K562 (cell line): Measurements from ENCODE around the gene PARS2. TPM values are rescaled to one million over a fixed set of nuclear protein-coding genes. Genes with fewer than 3 reads are reported as not detected.

ENCODE experiments used
- ATAC-seq: fragments of 200-7000 bp; cut with Tn5 transposase; 3 replicates; pipeline ENCODE4 v1.9.1; 2020; ENCODE audit warnings: moderate library complexity
- BruUV-seq: library from RNA; stranded (reverse); fragments of 400-500 nt; replicated peaks from 2 replicates; lab custom pipeline; 2021; lab: Mats Ljungman, UMichigan
- CTCF ChIA-PET: fragments of 300-600 bp; formaldehyde crosslinking; extraction: SDS; loops from one replicate; lab custom pipeline; 2021; ENCODE audit warnings: low intra/inter-chr PET ratio; lab: Yijun Ruan, JAX
- POLR2A ChIA-PET: fragments of 300-600, 350-650 bp; sonication (Branson Sonifier 250); formaldehyde crosslinking; extraction: SDS; loops from one replicate; lab custom pipeline; 2021; ENCODE audit warnings: antibody characterized with exemption, inconsistent platforms; lab: Yijun Ruan, JAX
- DNase-seq, 4 experiments: peaks; one replicate each; pipeline versions ENCODE4 v3.0.0 to v3.0.0-alpha.2; 2011 to 2018; ENCODE audit warnings: low spot score in 3 of 4, mixed read lengths in 3 of 4; ENCODE audit errors: extremely low read depth in 1 of 4
- FAIRE-seq: peaks from 2 replicates; lab custom pipeline; 2011; peaks lifted over from hg19 to GRCh38; lab: Jason Lieb, UNC
- H2AFZ ChIP-seq: 2 replicates; pipeline ENCODE4 v1.6.0; 2011; ENCODE audit warnings: low read depth, low read length, control low read depth, inconsistent platforms
- H3K27ac ChIP-seq: fragments of 200-600 bp; 3 replicates; pipeline ENCODE4 v1.8.0; 2011; ENCODE audit warnings: low read depth, mild to moderate bottlenecking, control low read depth, inconsistent platforms, low read length, moderate library complexity, mixed read lengths; ENCODE audit errors: extremely low read depth
- H3K27me3 ChIP-seq, 2 experiments: fragments of 300-600 bp in 1 of 2; 2 replicates in 1 of 2; 3 replicates in 1 of 2; pipeline versions ENCODE4 v1.6.0 to v1.8.0; 2011; ENCODE audit warnings: inconsistent platforms in 2 of 2, low read length in 2 of 2, mild to moderate bottlenecking in 1 of 2, mixed read lengths in 1 of 2, moderate library complexity in 1 of 2; ENCODE audit not compliant: control insufficient read depth in 2 of 2, insufficient read depth in 2 of 2
- H3K36me3 ChIP-seq: fragments of 300-600 bp; 3 replicates; pipeline ENCODE4 v1.8.0; 2011; ENCODE audit warnings: mild to moderate bottlenecking, low read length, inconsistent platforms; ENCODE audit not compliant: control insufficient read depth, insufficient read depth
- H3K4me1 ChIP-seq, 2 experiments: fragments of 200-600 bp in 1 of 2; replicated peaks in 1 of 2; 2 replicates in 1 of 2; 3 replicates in 1 of 2; pipeline versions ENCODE4 v1.5.1 to v1.8.0; 2011; ENCODE audit warnings: inconsistent platforms in 2 of 2, low read length in 2 of 2, mild to moderate bottlenecking in 1 of 2, mixed read lengths in 1 of 2, moderate library complexity in 1 of 2; ENCODE audit not compliant: control insufficient read depth in 2 of 2, insufficient read depth in 2 of 2
- H3K4me2 ChIP-seq: 2 replicates; pipeline ENCODE4 v1.6.1; 2011; ENCODE audit warnings: low read length, control low read depth, inconsistent platforms, mixed read lengths; ENCODE audit not compliant: insufficient read depth
- H3K4me3 ChIP-seq: fragments of 200-600 bp; sonication (generic), shearing (Covaris generic); 2 replicates; pipeline ENCODE4 v1.5.1; 2016; ENCODE audit warnings: control low read depth, inconsistent platforms
- H3K79me2 ChIP-seq: fragments of 200-600 bp; 3 replicates; pipeline ENCODE4 v1.8.0; 2011; ENCODE audit warnings: low read length, inconsistent platforms; ENCODE audit not compliant: control insufficient read depth, insufficient read depth
- H3K9ac ChIP-seq, 2 experiments: 2 replicates each; pipeline versions ENCODE4 v1.6.0 to v1.6.1; 2011; ENCODE audit warnings: low read depth in 2 of 2, low read length in 2 of 2, control low read depth in 1 of 2, inconsistent platforms in 1 of 2, mild to moderate bottlenecking in 1 of 2, mixed read lengths in 1 of 2; ENCODE audit not compliant: insufficient read depth in 1 of 2
- H3K9me1 ChIP-seq: one replicate; pipeline ENCODE4 v1.6.0; 2011; ENCODE audit warnings: inconsistent platforms, mild to moderate bottlenecking, low read length, moderate library complexity; ENCODE audit not compliant: control insufficient read depth, insufficient read depth
- H3K9me3 ChIP-seq: replicated peaks from 2 replicates; pipeline ENCODE4 v1.5.1; 2011; ENCODE audit warnings: low read depth, low read length, inconsistent platforms; ENCODE audit not compliant: control insufficient read depth, insufficient read depth
- H4K20me1 ChIP-seq: replicated peaks from 2 replicates; pipeline ENCODE4 v1.6.1; 2011; ENCODE audit warnings: low read length, inconsistent platforms, mixed read lengths; ENCODE audit not compliant: control insufficient read depth, insufficient read depth
- CTBP1 ChIP-seq: fragments of 450-650 bp; IDR thresholded peaks from 2 replicates; pipeline ENCODE4 v1.6.1; 2016; ENCODE audit warnings: borderline replicate concordance
- FOSL1 ChIP-seq: fragments of 200-800 bp; sonication (Bioruptor generic); conservative IDR thresholded peaks from 2 replicates; pipeline ENCODE4 v1.6.1; 2016; ENCODE audit warnings: missing genetic modification characterization, missing compliant biosample characterization
- HDAC6 ChIP-seq: IDR thresholded peaks from 2 replicates; pipeline ENCODE4 v1.6.1; 2012; ENCODE audit warnings: low read depth, mild to moderate bottlenecking, control low read depth, inconsistent platforms, low read length, moderate library complexity
- KLF10 ChIP-seq: fragments of 250-450 bp; sonication (Bioruptor Pico); IDR thresholded peaks from 2 replicates; pipeline ENCODE4 v1.6.1; 2021; ENCODE audit warnings: matching md5 sums
- KLF13 ChIP-seq: fragments of 450-650 bp; IDR thresholded peaks from 2 replicates; pipeline ENCODE4 v1.6.1; 2016; ENCODE audit warnings: missing genetic modification characterization, low read depth, mild to moderate bottlenecking, missing compliant biosample characterization, moderate library complexity, borderline replicate concordance
- NEUROD1 ChIP-seq: fragments of 150-350 bp; IDR thresholded peaks from 2 replicates; pipeline ENCODE4 v1.6.1; 2014; ENCODE audit warnings: borderline replicate concordance, low read length, low read depth; ENCODE audit not compliant: partially characterized antibody
- NR2C2 ChIP-seq, 2 experiments: fragments of 200-800 bp in 1 of 2; sonication (Bioruptor generic) in 1 of 2; sonication (generic) in 1 of 2; formaldehyde crosslinking in 1 of 2; IDR thresholded peaks; 2 replicates each; pipeline versions ENCODE4 v1.6.1 to v1.8.0; 2016 to 2022; ENCODE audit warnings: mild to moderate bottlenecking in 1 of 2, missing compliant biosample characterization in 1 of 2, missing genetic modification characterization in 1 of 2, missing genetic modification reagents in 1 of 2
- PML ChIP-seq: IDR thresholded peaks from 2 replicates; pipeline ENCODE4 v1.6.1; 2012; ENCODE audit warnings: low read length, inconsistent platforms
- STAT5B ChIP-seq: fragments of 250-450 bp; sonication (Bioruptor Pico); IDR thresholded peaks from 2 replicates; pipeline ENCODE4 v1.8.0; 2021; ENCODE audit warnings: mild to moderate bottlenecking, inconsistent platforms
- ZNF324 ChIP-seq: fragments of 250-450 bp; sonication (Bioruptor Pico); IDR thresholded peaks from 2 replicates; pipeline ENCODE4 v1.4.0; 2020; ENCODE audit warnings: mild to moderate bottlenecking
- WGBS: fragments of 100-300 bp; shearing (Covaris generic); methylation state at CpG from one replicate; pipeline ENCODE4 v1.1.6; 2016; ENCODE audit warnings: low coverage, mixed read lengths; ENCODE audit not compliant: insufficient coverage; ENCODE audit errors: missing lambda C conversion rate; 5-methylcytosine and 5-hydroxymethylcytosine counted together
- in situ Hi-C: fragments of 300-500 bp; cut with MboI; formaldehyde crosslinking; loops from 4 replicates; pipeline ENCODE4 v1.15.0; 2018; ENCODE audit warnings: inconsistent platforms, mixed read lengths
- intact Hi-C: fragments of 100-400 bp; cut with micrococcal nuclease; formaldehyde crosslinking; loops from 2 replicates; pipeline ENCODE4 v1.14.2; 2022
- polyA plus RNA-seq, 8 experiments: library from polyadenylated mRNA; depleted of rRNA in 4 of 8; stranded (reverse) in 5 of 8; unstranded in 3 of 8; fragments of >200 nt; fragmentation: Nextera tagmentation in 2 of 8; fragmentation: Illumina TruSeq in 1 of 8; extraction: Ambion mirVana in 2 of 8; extraction: Trizol in 1 of 8; gene quantifications; 2 replicates each; pipeline versions ENCODE4 v1.2.1 to v1.2.3, GENCODE V29; 2011 to 2014; ENCODE audit warnings: inconsistent platforms in 1 of 8, missing spikeins in 1 of 8
- total RNA-seq, 7 experiments: library from RNA; depleted of rRNA in 6 of 7; stranded (reverse); fragments of >200 nt in 6 of 7; fragmentation: Illumina TruSeq in 2 of 7; extraction: Trizol in 2 of 7; gene quantifications; 2 replicates each; pipeline versions ENCODE4 v1.2.1 to v1.2.3, GENCODE V29; 2011 to 2021; ENCODE audit warnings: low replicate concordance in 1 of 7
- TF ChIP-seq, protein P1 (sequence below): fragments of 450-650 bp; IDR thresholded peaks from 2 replicates; pipeline ENCODE4 v1.6.1; 2018; ENCODE audit warnings: mild to moderate bottlenecking, low read depth; ENCODE audit not compliant: partially characterized antibody
- TF ChIP-seq, protein P2 (sequence below): sonication (generic); formaldehyde crosslinking; IDR thresholded peaks from 2 replicates; pipeline ENCODE4 v1.8.0; 2022; ENCODE audit warnings: mild to moderate bottlenecking, low read depth, missing genetic modification reagents

The PARS2 gene
- total and polyA plus RNA-seq, 9 of the 15 experiments (the other 6 are each of a cell fraction or from before 2014, with no cell fraction given) = 6.3 to 12.4 (median 7.9) TPM

DNA sequence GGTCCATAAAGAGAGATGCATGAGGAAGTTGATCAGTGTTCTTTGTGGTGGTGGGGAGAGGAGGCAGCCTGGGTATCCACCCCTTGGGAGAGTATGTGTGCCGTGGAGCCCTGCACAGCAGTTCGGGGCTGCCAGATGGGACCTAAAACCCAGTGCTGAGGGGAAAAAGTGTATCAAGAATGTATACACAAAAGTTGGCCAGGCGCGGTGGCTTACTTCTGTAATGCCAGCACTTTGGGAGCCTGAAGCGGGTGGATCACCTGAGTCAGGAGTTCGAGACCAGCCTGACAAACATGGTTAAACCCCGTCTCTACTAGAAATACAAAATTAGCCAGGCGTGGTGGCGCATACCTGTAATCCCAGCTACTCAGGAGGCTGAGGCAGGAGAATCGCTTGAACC, 52.8 kb downstream of the PARS2 start:
- no peaks in the 10 kb centered on the region for H3K9me3 ChIP-seq
- peaks cover 10% of the 10 kb centered on the region; the same call in 1 of the 2 replicates for H4K20me1 ChIP-seq
- POLR2A ChIA-PET = interaction anchor here (1.5 kb wide), 1 partner anchor 11 kb away, joined by 5 read pairs; no protein-coding TSS in a partner anchor
- H3K36me3 ChIP-seq = no peaks in the 10 kb centered on the region
- no peak overlapping the region for H3K4me2 ChIP-seq
- H3K27me3 ChIP-seq = peaks cover 20 to 44% of the 10 kb centered on the region in 2 experiments
- ATAC-seq = no peak
- in situ Hi-C loops (no loop called here), intact Hi-C loops (no loop called here)
- FAIRE-seq = no peak
- no peak for TF ChIP-seq NR2C2 (CRISPR knock-in tag; IDR thresholded peaks at IDR 0.05)
- no peak for TF ChIP-seq NR2C2 (tag; IDR thresholded peaks at IDR 0.05)
- no peak for TF ChIP-seq FOSL1 (tag)
- TF ChIP-seq HDAC6 = no peak
- TF ChIP-seq KLF13 (tag) = no peak
- TF ChIP-seq CTBP1 = no peak
- DNase-seq = no peak
- H2AFZ ChIP-seq = no peak overlapping the region
- H3K4me3 ChIP-seq = no peak overlapping the region
- WGBS = 11% methylated on average over 10 of the region's 10 CpGs
- no peak overlapping the region for H3K9ac ChIP-seq
- no peak overlapping the region for H3K27ac ChIP-seq
- peaks cover under 1 to 8% of the 10 kb centered on the region in 2 experiments; a peak in 3 of 5 replicates for H3K4me1 ChIP-seq
- peaks cover 9% of the 10 kb centered on the region for H3K79me2 ChIP-seq
- no peaks in the 10 kb centered on the region for H3K9me1 ChIP-seq
- CTCF ChIA-PET = no interaction called here
- no TSS peak for BruUV-seq

DNA sequence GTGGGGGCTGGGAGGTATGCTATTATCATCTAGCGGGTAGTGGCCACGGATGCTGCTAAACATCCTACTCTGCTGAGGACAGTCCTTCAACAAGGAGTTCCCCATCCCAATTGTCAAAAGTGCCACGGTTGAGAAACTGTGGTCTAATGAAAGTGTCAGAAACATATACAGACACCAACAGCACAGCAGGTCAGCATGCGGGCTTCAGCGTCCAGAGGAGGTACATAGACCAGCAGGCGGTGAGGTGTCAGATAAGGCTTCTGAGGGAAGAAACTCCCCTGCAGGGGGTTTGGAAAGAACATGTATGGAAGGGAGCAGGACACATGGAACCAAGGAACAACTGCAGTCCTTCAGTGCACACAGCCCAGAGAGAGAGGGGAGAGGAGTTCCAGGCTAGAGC, 53.5 kb downstream of the PARS2 start:
- Histone ChIP-seq H3K27me3 (peaks cover 20 to 46% of the 10 kb centered on the region in 2 experiments), H2AFZ (no peak overlapping the region), H3K4me3 (no peak overlapping the region), H4K20me1 (peaks cover 10% of the 10 kb centered on the region), H3K4me2 (no peak overlapping the region), H3K9me1 (no peaks in the 10 kb centered on the region), H3K27ac (no peak overlapping the region), H3K36me3 (no peaks in the 10 kb centered on the region), H3K79me2 (peaks cover 2% of the 10 kb centered on the region), H3K9me3 (no peaks in the 10 kb centered on the region), H3K4me1 (peaks cover 0 to 7% of the 10 kb centered on the region in 2 experiments; a peak in 3 of 5 replicates), H3K9ac (no peak overlapping the region)
- intact Hi-C loops = no loop called here
- BruUV-seq = no TSS peak
- ATAC-seq (no peak), FAIRE-seq (no peak), DNase-seq (no peak)
- POLR2A ChIA-PET = no interaction called here
- 4% methylated on average over 6 of the region's 6 CpGs for WGBS
- in situ Hi-C loops = no loop called here
- CTCF ChIA-PET = no interaction called here
- TF ChIP-seq, protein P1, sequence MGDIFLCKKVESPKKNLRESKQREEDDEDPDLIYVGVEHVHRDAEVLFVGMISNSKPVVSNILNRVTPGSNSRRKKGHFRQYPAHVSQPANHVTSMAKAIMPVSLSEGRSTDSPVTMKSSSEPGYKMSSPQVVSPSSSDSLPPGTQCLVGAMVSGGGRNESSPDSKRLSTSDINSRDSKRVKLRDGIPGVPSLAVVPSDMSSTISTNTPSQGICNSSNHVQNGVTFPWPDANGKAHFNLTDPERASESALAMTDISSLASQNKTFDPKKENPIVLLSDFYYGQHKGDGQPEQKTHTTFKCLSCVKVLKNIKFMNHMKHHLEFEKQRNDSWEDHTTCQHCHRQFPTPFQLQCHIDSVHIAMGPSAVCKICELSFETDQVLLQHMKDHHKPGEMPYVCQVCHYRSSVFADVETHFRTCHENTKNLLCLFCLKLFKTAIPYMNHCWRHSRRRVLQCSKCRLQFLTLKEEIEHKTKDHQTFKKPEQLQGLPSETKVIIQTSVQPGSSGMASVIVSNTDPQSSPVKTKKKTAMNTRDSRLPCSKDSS = no peak
- TF ChIP-seq NEUROD1 (no peak), PML (no peak), ZNF324 (no peak), STAT5B (CRISPR knock-in tag) (no peak), KLF10 (CRISPR knock-in tag) (no peak)
- TF ChIP-seq, protein P2, sequence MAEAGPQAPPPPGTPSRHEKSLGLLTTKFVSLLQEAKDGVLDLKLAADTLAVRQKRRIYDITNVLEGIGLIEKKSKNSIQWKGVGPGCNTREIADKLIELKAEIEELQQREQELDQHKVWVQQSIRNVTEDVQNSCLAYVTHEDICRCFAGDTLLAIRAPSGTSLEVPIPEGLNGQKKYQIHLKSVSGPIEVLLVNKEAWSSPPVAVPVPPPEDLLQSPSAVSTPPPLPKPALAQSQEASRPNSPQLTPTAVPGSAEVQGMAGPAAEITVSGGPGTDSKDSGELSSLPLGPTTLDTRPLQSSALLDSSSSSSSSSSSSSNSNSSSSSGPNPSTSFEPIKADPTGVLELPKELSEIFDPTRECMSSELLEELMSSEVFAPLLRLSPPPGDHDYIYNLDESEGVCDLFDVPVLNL = no peak
